ENCODE measurements around the gene CERKL.

DNA sequence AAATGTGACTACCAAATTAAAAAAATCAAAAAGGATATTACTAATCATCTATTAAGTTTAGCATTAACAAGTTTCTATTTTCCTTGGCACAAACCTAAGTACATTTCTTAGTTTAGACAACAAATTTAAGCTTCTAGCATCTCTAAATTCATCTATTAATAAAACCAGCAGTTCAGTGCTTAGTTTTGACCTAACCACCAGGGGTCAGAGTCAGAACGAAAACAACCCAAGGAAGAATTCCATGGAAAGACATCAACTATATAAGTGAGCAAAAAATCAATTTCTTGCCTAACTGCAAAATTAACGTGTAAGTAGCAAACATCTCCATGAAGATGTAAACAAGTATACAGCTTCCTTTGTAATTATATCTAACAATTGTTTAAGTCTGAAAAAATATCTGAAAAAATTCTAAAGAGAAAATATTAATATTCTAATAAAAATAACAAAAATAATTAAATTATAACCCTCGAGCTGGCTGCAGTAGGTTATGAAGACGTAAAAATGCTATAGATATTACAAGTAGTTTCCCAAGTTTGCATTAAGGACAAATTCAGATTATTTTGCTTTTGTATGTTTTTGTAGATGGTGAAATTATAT lies 83.7 kb downstream of the CERKL start:
- TF ChIP-seq NFRKB (IDR thresholded peaks at IDR 0.05): no peak
- TF ChIP-seq, protein P1, sequence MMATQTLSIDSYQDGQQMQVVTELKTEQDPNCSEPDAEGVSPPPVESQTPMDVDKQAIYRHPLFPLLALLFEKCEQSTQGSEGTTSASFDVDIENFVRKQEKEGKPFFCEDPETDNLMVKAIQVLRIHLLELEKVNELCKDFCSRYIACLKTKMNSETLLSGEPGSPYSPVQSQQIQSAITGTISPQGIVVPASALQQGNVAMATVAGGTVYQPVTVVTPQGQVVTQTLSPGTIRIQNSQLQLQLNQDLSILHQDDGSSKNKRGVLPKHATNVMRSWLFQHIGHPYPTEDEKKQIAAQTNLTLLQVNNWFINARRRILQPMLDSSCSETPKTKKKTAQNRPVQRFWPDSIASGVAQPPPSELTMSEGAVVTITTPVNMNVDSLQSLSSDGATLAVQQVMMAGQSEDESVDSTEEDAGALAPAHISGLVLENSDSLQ (IDR thresholded peaks at IDR 0.05): no peak
- no peak for TF ChIP-seq ARNT (IDR thresholded peaks at IDR 0.05)
- no peak for TF ChIP-seq FOXA1 (IDR thresholded peaks at IDR 0.05)
- no peak for TF ChIP-seq SP1 (IDR thresholded peaks at IDR 0.05)
- TF ChIP-seq FOXM1 (IDR thresholded peaks at IDR 0.05; ENCODE audit: borderline replicate concordance): no peak
- no peak for TF ChIP-seq TARDBP (IDR thresholded peaks at IDR 0.05)
- no peak for TF ChIP-seq ELF4 (IDR thresholded peaks at IDR 0.05)
- no peak for TF ChIP-seq FOXK2 (IDR thresholded peaks at IDR 0.05)
- TF ChIP-seq ZNF384 (IDR thresholded peaks at IDR 0.05): no peak
- TF ChIP-seq L3MBTL2 (conservative IDR thresholded peaks at IDR 0.05): no peak
